PC-3 (cell line): ENCODE data around the gene FHL2. TPM values are rescaled to one million over a fixed set of nuclear protein-coding genes. Genes with fewer than 3 reads are reported as not detected.
A peak's percentile ranks its signal among the peaks of the same experiment; 100 is the strongest.

Experiments
- ATAC-seq: fragments of 200-7000 bp; cut with Tn5 transposase; 2 replicates; pipeline ENCODE4 v1.9.1; 2020; ENCODE audit warnings: mild to moderate bottlenecking, moderate library complexity
- BruUV-seq: library from RNA; stranded (reverse); fragments of 400-500 nt; replicated peaks from 2 replicates; lab custom pipeline; 2021; lab: Mats Ljungman, UMichigan
- CTCF ChIA-PET: fragments of 300-600 bp; sonication (Branson Sonifier 250); formaldehyde crosslinking; loops from one replicate; lab custom pipeline; 2022; ENCODE audit warnings: antibody characterized with exemption; lab: Charles Lee
- POLR2A ChIA-PET: fragments of 300-600 bp; sonication (Branson Sonifier 250); formaldehyde crosslinking; loops from one replicate; lab custom pipeline; 2022; ENCODE audit warnings: antibody characterized with exemption; ENCODE audit not compliant: unreplicated experiment; lab: Charles Lee
- DNase-seq: peaks from one replicate; pipeline ENCODE4 v3.0.0-alpha.2; 2015
- H2AFZ ChIP-seq: fragments of 300-600 bp; sonication (generic); 2 replicates; pipeline ENCODE4 v1.6.0; 2016; ENCODE audit warnings: antibody characterized with exemption, low read length
- H3F3A ChIP-seq: fragments of 300-600 bp; sonication (generic); one replicate; pipeline ENCODE4 v1.6.0; 2017; ENCODE audit warnings: antibody characterized with exemption, low read length, control low read depth, mild to moderate bottlenecking; ENCODE audit not compliant: unreplicated experiment
- H3K27ac ChIP-seq: fragments of 300-600 bp; sonication (generic); 2 replicates; pipeline ENCODE4 v1.5.1; 2016; ENCODE audit warnings: mild to moderate bottlenecking, low read length
- H3K27me3 ChIP-seq: fragments of 300-600 bp; sonication (generic); 2 replicates; pipeline ENCODE4 v1.6.1; 2016; ENCODE audit warnings: low read length, mixed read lengths
- H3K36me3 ChIP-seq: fragments of 300-600 bp; sonication (generic); 2 replicates; pipeline ENCODE4 v1.6.1; 2016; ENCODE audit warnings: low read depth, mixed run types, low read length, mixed read lengths
- H3K4me1 ChIP-seq: fragments of 300-600 bp; sonication (generic); 2 replicates; pipeline ENCODE4 v1.5.1; 2016; ENCODE audit warnings: low read length; ENCODE audit not compliant: insufficient read depth
- H3K4me2 ChIP-seq: fragments of 300-600 bp; sonication (generic); 2 replicates; pipeline ENCODE4 v1.6.0; 2016; ENCODE audit warnings: low read length
- H3K4me3 ChIP-seq: fragments of 300-600 bp; sonication (generic); 2 replicates; pipeline ENCODE4 v1.5.1; 2016; ENCODE audit warnings: mild to moderate bottlenecking, low read length, mixed read lengths
- H3K79me2 ChIP-seq: fragments of 300-600 bp; sonication (generic); 2 replicates; pipeline ENCODE4 v1.6.1; 2017; ENCODE audit warnings: low read length, mixed read lengths
- H3K9ac ChIP-seq: fragments of 300-600 bp; sonication (generic); 2 replicates; pipeline ENCODE4 v1.6.0; 2016; ENCODE audit warnings: mild to moderate bottlenecking, low read length
- H3K9me2 ChIP-seq: fragments of 300-600 bp; sonication (generic); replicated peaks from 2 replicates; pipeline ENCODE4 v1.6.1; 2016; ENCODE audit warnings: mixed run types, low read length, mixed read lengths
- H3K9me3 ChIP-seq: fragments of 300-600 bp; sonication (generic); 2 replicates; pipeline ENCODE4 v1.6.1; 2016; ENCODE audit warnings: low read length, mixed read lengths
- H4K20me1 ChIP-seq: fragments of 300-600 bp; sonication (generic); 2 replicates; pipeline ENCODE4 v1.6.1; 2016; ENCODE audit warnings: low read length, mixed read lengths
- EZH2 ChIP-seq: fragments of 300-600 bp; sonication (generic); IDR thresholded peaks from one replicate; pipeline ENCODE4 v1.6.1; 2017; ENCODE audit warnings: antibody characterized with exemption, mild to moderate bottlenecking, low read length; ENCODE audit not compliant: unreplicated experiment
- EZH2phosphoT487 ChIP-seq: fragments of 300-600 bp; sonication (generic); IDR thresholded peaks from 2 replicates; pipeline ENCODE4 v1.6.1; 2018; ENCODE audit warnings: mild to moderate bottlenecking, antibody characterized with exemption, low read length, borderline replicate concordance
- intact Hi-C: fragments of 100-400 bp; cut with micrococcal nuclease; formaldehyde crosslinking; loops from 2 replicates; pipeline ENCODE4 v1.9.0; 2023
- total RNA-seq: library from RNA; depleted of rRNA; stranded (reverse); fragments of >200 nt; gene quantifications from 2 replicates; pipeline ENCODE4 v1.2.3, GENCODE V29; 2014
- TF ChIP-seq, protein P1 (sequence below): fragments of 300-600 bp; sonication (generic); conservative IDR thresholded peaks from 2 replicates; pipeline ENCODE4 v1.5.1; 2017; ENCODE audit warnings: antibody characterized with exemption, low read depth, mild to moderate bottlenecking, low read length

FHL2 gene
- total RNA-seq, 1 experiment from 2014 or later, result 118 TPM

- no peaks in the 10 kb centered on the region for H3F3A ChIP-seq
- no peak overlapping the region for H3K9ac ChIP-seq
- H3K27me3 ChIP-seq, result no peaks in the 10 kb centered on the region
- no peak for TF ChIP-seq EZH2
- TF ChIP-seq, protein P1, sequence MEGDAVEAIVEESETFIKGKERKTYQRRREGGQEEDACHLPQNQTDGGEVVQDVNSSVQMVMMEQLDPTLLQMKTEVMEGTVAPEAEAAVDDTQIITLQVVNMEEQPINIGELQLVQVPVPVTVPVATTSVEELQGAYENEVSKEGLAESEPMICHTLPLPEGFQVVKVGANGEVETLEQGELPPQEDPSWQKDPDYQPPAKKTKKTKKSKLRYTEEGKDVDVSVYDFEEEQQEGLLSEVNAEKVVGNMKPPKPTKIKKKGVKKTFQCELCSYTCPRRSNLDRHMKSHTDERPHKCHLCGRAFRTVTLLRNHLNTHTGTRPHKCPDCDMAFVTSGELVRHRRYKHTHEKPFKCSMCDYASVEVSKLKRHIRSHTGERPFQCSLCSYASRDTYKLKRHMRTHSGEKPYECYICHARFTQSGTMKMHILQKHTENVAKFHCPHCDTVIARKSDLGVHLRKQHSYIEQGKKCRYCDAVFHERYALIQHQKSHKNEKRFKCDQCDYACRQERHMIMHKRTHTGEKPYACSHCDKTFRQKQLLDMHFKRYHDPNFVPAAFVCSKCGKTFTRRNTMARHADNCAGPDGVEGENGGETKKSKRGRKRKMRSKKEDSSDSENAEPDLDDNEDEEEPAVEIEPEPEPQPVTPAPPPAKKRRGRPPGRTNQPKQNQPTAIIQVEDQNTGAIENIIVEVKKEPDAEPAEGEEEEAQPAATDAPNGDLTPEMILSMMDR, result no peak
- no peak for TF ChIP-seq EZH2phosphoT487
- intact Hi-C loops, result no loop called here
- no peak for DNase-seq
- H2AFZ ChIP-seq, result no peak overlapping the region
- H3K36me3 ChIP-seq, result peaks cover 3% of the 10 kb centered on the region; the same call in 1 of the 2 replicates
- BruUV-seq, result no TSS peak
- H3K4me3 ChIP-seq, result no peak overlapping the region
- ChIA-PET POLR2A (no interaction called here), CTCF (no interaction called here)
- no peak overlapping the region for H3K27ac ChIP-seq
- H3K9me2 ChIP-seq, result no peaks in the 10 kb centered on the region
- peaks cover 48% of the 10 kb centered on the region for H3K4me1 ChIP-seq
- H3K4me2 ChIP-seq, result no peak overlapping the region
- no peak for ATAC-seq
- H3K9me3 ChIP-seq, result no peaks in the 10 kb centered on the region
- H4K20me1 ChIP-seq, result no peaks in the 10 kb centered on the region
- H3K79me2 ChIP-seq, result peaks cover 84% of the 10 kb centered on the region
Measured at GRCh38 chr2:105323111-105323510, 75.7 kb downstream of the FHL2 start.

GRCh38 chr2:105321875-105322646, 76.8 kb downstream of the FHL2 start:
- no peak overlapping the region for H3K4me2 ChIP-seq
- DNase-seq (no peak), ATAC-seq (no peak)
- TF ChIP-seq, protein P1, result no peak
- TF ChIP-seq EZH2phosphoT487 (no peak), EZH2 (no peak)
- H3K4me1 ChIP-seq, result peaks cover 38% of the 10 kb centered on the region
- no peak overlapping the region for H3K4me3 ChIP-seq
- H3K9me3 ChIP-seq, result no peaks in the 10 kb centered on the region
- no peaks in the 10 kb centered on the region for H3K27me3 ChIP-seq
- H4K20me1 ChIP-seq, result no peaks in the 10 kb centered on the region
- peaks cover 84% of the 10 kb centered on the region for H3K79me2 ChIP-seq
- H3K9ac ChIP-seq, result no peak overlapping the region
- H3F3A ChIP-seq, result no peaks in the 10 kb centered on the region
- peaks cover 3% of the 10 kb centered on the region; the same call in 1 of the 2 replicates for H3K36me3 ChIP-seq
- BruUV-seq, result no TSS peak
- no peaks in the 10 kb centered on the region for H3K9me2 ChIP-seq
- POLR2A ChIA-PET, result interaction anchor here (0.6 kb wide), 1 partner anchor 313 kb away, joined by 3 read pairs; no protein-coding TSS in a partner anchor
- no peak overlapping the region for H3K27ac ChIP-seq
- H2AFZ ChIP-seq, result no peak overlapping the region
- CTCF ChIA-PET, result no interaction called here
- intact Hi-C loops, result no loop called here

DNA sequence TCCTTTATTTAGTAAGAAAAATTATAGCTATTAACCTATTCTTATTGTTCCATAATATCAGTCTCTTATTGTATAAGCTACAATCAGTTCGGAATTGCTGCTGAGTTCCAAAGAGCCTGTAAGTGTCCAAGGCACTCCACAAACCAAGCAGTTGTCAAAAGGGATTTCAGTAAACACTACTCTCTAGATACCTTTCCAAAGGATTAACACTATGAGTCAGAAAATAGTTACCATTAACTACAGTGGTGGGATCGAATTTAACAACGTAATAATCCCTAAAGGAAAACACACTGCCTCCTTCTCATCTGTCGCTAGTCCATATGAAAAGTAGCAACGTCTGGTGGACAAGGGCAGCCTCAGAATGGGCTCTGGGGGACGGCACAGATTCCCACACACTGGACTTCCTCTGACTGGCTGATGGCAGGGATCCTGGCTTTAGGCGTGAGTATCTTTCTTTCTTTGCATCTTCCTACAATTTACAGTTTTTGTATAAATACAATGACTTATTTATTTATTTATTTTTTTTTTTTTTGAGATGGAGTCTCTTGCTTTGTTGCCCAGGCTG, 78.1 kb downstream of the FHL2 start:
- H3K9me3 ChIP-seq, result no peaks in the 10 kb centered on the region
- H3K79me2 ChIP-seq, result peaks cover 84% of the 10 kb centered on the region
- peaks cover 3% of the 10 kb centered on the region; the same call in 1 of the 2 replicates for H3K36me3 ChIP-seq
- POLR2A ChIA-PET, result interaction anchor here (1.0 kb wide), 1 partner anchor 12 kb away, joined by 5 read pairs; no protein-coding TSS in a partner anchor
- no peak overlapping the region for H3K9ac ChIP-seq
- CTCF ChIA-PET, result no interaction called here
- no peaks in the 10 kb centered on the region for H4K20me1 ChIP-seq
- H3K4me3 ChIP-seq, result no peak overlapping the region
- H3K9me2 ChIP-seq, result no peaks in the 10 kb centered on the region
- H3K27ac ChIP-seq, result no peak overlapping the region
- H2AFZ ChIP-seq, result no peak overlapping the region
- no peaks in the 10 kb centered on the region for H3F3A ChIP-seq
- H3K27me3 ChIP-seq, result no peaks in the 10 kb centered on the region
- H3K4me2 ChIP-seq, result peak overlapping the region; percentile 23
- ATAC-seq, result peak; percentile 72
- H3K4me1 ChIP-seq, result peaks cover 26% of the 10 kb centered on the region
- TF ChIP-seq EZH2 (no peak), EZH2phosphoT487 (no peak)
- TF ChIP-seq, protein P1, result no peak
- peak; percentile 54 for DNase-seq
- no TSS peak for BruUV-seq
- intact Hi-C loops, result no loop called here
